Stimulated activated CD4-positive, alpha-beta T cell treated with anti-CD3 and anti-CD28 coated beads, Interleukin-1b, Interleukin-23, amount 100 ng/mL, for 1 hour (primary cell): ENCODE data around the gene KLHL9.
"Not testable (repeated sequence)": the region's sequence is repeated elsewhere in the genome, so short reads cannot be mapped to it uniquely, and the experiment has no call there.

Experiments used
- DNase-seq, 2 donors: peaks; one replicate each; pipeline ENCODE4 v3.0.0-alpha.2; 2020; ENCODE audit warnings: low read depth in 2 of 2

KLHL9 gene

DNA sequence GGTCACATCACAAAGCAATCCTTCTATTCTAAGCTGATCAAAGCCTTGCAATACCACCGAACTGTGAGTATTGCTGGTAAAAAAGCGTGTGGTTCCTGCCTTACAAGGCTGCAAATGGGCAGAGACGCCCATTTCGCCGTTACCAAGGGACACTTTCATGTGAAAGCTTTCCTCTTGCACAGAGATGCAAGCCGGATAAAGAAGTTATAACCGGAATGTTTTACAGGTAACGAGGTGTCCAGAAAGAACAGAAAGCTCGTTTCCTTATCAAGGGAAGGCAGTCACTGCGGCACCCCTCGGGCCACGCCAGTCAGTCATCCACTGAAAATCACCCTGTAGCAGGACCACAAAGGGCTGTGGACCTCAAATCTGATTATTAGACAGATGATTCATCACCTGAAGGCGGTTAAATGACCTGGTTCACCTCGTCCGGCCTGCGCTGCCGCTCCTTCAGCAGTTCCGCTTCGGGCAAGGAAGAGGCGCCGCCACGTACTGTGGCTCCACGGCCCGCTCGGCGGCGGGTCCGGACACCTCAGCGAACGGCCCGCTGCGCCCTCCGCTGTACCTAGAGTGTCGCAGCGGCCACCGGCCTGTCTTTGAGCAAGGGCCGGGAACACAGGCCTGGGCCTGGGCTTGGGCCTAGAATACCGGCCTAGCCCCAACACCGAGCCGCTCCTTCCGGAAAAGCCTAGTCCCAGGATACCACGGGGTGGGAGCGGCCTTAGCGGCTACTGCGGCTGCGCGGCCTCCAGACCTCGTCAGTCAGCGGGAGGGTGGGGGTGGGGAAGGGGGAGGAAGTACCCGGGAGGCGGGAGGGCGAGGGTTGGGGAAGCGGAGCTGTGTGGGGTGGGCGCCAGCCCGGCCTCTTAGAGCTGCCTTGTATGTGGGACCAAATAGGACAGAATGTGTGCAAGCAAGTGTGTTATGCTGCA lies at the start of gene KLHL9:
Gene KLHL9, minus strand, starts transcription at position 704 of the 932 bp plus-strand sequence. Its CDS starts 545 bp downstream, at position 159.
- DNase-seq = peak; percentile 61 to 70

DNA sequence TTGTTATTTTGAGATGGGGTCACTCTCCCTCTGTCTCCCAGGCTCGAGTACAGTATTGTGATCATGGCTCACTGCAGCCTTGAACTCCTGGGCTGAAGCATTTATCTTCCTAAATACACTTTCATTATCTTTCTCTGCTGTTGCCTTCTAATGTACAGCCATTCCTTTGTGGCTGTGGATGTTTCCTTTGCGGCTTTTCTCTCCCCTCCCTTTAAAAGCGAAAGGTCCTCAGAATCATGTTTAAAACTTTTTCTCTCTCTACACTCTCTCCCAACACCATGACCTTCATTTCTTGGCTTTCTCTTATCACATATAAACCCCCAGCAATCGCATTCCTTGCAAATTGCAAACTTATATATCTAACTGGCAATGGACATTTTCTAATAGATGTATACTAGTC lies 48.4 kb upstream of the KLHL9 start:
- DNase-seq = no peak

GRCh38 chr9:21381448-21382339 lies 46.5 kb upstream of the KLHL9 start:
- DNase-seq = no peak

DNA sequence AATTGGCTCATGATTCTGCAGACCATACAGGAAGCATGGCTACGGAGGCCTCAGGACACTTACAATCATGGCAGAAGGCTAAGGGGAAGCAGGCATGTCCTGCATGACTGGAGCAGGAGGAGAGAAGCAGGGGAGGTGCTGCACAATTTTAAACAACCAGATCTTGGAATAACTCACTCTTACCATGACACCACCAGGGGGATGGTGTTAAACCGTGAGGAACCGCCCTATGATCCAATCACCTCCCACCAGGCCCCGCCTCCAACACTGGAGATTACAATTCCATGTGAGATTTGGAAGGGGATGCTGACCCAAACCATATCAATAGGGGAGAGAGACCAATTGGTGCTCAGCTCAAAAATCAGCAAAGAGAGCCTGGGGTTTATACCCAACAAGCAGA lies 36.3 kb upstream of the KLHL9 start:
- not testable (repeated sequence) for DNase-seq

- DNase-seq = no peak
Measured at GRCh38 chr9:21367957-21368356, 32.8 kb upstream of the KLHL9 start, which contains the start of gene IFNA13. Gene IFNA13, minus strand, starts transcription at chr9:21368057. Its CDS starts 47 bp downstream, at chr9:21368010.

- DNase-seq = not testable (repeated sequence)
Measured at GRCh38 chr9:21367169-21367568, 32.0 kb upstream of the KLHL9 start.

GRCh38 chr9:21362287-21362686 lies 27.1 kb upstream of the KLHL9 start:
- DNase-seq = no peak

DNA sequence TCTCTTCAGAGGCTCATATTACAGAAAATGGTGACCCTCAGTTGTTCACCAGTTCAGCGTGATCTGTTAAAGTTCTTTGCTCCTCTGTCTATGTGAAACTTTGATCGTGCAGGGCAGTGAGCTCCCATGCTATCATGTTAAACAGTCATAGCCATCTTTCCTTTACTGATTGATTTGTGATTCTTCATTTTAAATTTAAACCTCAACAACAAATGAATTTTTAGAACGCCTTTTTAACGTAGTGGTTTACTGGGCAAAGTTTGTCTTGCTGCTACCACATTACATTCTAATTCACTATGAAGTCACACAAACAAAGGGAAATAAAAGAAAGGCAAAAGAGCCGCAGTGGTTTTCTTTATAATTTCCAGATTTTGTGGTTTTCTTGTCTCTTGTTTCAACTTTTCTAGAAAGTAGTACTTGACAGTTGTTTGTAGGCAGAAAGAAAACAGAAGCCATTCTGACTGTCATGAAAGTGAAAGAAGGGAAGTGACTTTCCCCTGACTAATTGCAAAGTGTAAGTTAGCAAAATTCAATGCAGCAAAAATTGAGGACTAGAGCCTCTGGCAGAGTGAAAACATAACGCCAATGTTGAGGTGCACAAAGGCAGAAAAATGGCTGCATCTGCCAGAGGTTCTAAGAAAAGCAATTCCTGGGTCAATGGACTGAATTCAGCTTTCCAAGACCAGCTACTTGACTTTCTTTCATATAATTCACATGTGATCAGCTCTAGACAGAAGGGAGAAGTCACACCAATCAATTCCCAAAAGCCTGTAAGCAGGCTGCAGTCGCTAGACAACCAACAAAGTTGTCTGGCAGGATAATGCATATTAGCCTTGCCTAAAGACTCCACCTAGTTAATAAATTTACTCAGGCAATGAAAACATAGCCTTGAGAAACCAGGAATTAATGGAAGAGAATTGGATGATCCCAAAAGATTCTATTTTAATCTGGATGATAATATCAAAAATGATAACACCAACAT lies 22.6 kb upstream of the KLHL9 start:
- DNase-seq = no peak

DNA sequence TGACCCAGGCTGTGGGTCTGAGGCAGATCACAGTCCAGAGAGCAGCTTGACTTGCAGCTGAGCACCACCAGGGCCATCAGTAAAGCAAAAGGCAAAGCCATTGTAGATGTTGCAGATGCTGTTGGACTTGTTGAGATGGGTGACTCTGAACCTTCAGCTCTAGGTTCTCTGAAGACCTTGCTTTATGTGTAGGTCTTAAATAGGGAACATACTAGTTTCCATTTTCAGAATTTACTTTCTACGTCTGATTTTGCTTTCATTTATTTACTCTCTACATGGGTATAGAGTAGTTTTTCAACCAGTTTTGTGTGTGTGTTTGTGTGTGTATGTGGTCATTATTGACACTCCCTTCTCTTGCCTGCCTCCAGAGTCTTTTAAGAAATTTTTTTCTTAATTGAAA lies 15.6 kb upstream of the KLHL9 start, which contains the start of gene IFNA6:
Gene IFNA6, minus strand, starts transcription at position 101 of the 400 bp plus-strand sequence. Its CDS starts 0 bp downstream, at position 101.
- no peak for DNase-seq

DNA sequence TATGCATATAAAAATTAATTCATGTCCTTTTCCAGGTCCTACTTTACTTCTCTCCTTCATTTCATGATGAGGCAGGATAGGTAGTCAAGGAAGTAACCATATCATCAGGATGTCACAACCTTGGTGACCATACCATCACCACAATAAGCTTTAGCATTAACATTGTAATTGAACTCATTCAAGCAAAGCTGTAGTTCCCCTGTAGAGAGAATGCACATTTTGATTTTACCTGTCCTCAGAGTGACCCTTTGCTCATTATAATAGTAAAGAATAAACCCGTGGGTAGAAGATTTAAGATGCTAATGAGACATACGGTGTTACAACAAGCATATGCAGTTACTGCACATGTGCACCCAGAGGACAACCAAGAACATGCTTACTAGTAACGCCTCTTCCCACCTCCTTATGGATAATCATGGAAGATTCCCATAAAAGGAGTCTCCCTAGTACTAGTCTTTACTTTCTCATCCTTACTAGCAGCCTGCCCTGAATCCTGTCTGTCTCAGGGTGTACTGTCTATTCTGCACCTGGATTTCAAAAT lies 13.3 kb upstream of the KLHL9 start:
- no peak for DNase-seq

- no peak for DNase-seq
Measured at GRCh38 chr9:21340735-21341134, 5.5 kb upstream of the KLHL9 start.

GRCh38 chr9:21336457-21336856 lies 1.3 kb upstream of the KLHL9 start:
- no peak for DNase-seq

GRCh38 chr9:21333226-21333625 lies 2.0 kb downstream of the KLHL9 start:
- no peak for DNase-seq

GRCh38 chr9:21331676-21332402 lies 3.4 kb downstream of the KLHL9 start:
- DNase-seq = no peak

DNA sequence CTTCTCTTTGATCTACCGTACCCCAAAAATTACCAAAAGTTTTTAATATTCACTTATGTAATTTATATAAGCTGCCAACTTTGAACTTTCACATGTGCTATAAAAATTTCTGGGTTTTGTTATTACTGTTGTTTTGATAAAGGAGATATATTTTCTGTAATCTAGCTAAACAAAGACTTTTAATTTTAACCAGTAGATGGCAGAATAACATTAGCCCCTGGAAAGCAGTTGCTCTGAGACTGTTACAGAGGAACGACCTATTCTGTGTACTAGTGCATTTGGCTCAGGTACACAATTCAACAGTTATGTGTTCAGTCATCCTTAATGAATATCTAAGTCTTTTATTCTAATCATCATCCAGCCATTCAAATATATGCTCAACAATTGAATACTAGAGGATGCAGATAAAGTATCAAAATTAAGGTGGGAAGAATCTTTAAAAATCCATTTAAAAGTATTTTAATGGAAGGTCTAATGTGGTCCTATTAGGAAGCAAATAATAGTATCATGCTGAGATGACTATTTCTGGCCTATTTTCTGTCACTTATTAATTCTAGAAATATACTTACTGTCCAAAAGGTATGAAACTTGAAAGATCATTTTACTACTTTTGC lies 8.6 kb downstream of the KLHL9 start:
- no peak for DNase-seq

DNA sequence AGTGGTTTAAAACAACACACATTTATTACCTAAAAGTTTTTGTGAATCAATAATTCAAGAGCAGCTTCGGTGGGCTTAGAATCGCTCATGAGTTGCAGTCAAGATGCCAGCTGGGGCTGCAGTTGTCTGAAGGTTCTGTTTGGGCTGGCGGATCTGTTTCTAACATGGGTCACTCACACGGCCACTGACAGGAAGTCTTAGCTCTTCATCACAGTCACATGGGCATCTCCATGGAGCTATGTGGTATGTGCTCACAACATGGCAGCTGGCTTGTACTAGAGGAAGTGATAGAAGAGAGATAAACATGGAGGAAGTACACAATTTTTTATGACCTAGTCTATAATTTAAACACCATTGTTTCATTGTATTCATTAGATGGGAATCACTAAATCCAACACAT lies 11.2 kb downstream of the KLHL9 start:
- no peak for DNase-seq

DNA sequence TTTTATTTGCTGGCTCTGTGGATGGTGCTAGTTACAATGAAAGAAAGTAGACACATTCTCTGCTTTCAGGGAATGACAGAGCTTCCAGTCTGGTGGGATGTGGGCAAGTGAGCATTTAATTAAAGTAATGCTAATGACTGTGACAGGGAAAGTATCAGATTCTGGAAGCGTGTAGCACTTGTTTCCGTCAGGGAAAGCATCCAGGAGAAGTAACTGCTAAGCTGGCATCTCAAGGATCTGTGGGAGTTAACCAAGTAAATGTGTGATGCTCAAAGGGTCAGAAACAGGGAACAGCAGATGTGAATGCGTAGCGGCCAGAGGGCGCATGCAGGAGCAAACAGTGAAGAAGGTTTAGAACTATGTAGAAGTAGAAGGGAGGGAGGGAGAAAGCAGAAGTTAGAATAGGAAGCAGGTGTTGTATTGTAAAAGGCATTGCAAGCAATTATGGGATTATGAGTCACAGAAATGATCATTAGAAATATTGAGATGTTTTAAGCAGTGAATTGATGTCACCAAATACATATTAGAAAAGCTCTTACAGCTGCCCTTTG lies 12.2 kb downstream of the KLHL9 start:
- DNase-seq = no peak

- no peak for DNase-seq
Measured at GRCh38 chr9:21320465-21320864, 14.7 kb downstream of the KLHL9 start.
